ENCODE results near the gene MAN1C1. TPM values are rescaled to one million over a fixed set of nuclear protein-coding genes. Genes with fewer than 3 reads are reported as not detected.
A peak's percentile ranks its signal among the peaks of the same experiment; 100 is the strongest.

MAN1C1 gene
- total RNA-seq, 4 donors from 2014 or later, result 14.6 to 25.1 (median 17.5) TPM

DNA sequence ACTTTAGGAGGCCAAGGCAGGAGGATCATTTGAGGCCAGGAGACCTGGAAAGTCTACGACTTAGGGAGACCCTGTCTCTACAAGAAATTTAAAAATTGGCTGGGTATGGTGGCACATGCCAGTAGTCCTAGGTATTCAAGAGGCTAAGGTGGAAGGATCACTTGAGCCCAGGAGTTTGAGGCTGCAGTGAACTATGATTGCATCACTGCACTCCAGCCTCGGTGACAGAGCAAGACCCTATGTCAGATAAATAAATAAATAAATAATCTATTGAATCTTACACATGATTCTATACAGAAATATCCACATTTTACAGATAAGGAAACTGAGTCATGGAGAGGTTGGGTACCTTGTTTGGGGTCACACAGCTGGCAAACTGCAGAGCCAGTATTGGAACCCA lies 89.1 kb downstream of the MAN1C1 start:
- Histone ChIP-seq H3K9me3 (no peaks in the 10 kb centered on the region), H3K27ac (no peak overlapping the region), H3K36me3 (no peaks in the 10 kb centered on the region), H3K27me3 (no peaks in the 10 kb centered on the region), H3K4me1 (peaks cover 0 to 66% (median 25%) of the 10 kb centered on the region in 4 donors), H3K4me3 (no peak overlapping the region)
- 98 to 100% methylated on average over 2 of the region's 2 CpGs for WGBS, 2 donors
- TF ChIP-seq POLR2A (IDR thresholded peaks at IDR 0.05) (no peak), EP300 (IDR thresholded peaks at IDR 0.05) (no peak)
- TF ChIP-seq, protein P1, sequence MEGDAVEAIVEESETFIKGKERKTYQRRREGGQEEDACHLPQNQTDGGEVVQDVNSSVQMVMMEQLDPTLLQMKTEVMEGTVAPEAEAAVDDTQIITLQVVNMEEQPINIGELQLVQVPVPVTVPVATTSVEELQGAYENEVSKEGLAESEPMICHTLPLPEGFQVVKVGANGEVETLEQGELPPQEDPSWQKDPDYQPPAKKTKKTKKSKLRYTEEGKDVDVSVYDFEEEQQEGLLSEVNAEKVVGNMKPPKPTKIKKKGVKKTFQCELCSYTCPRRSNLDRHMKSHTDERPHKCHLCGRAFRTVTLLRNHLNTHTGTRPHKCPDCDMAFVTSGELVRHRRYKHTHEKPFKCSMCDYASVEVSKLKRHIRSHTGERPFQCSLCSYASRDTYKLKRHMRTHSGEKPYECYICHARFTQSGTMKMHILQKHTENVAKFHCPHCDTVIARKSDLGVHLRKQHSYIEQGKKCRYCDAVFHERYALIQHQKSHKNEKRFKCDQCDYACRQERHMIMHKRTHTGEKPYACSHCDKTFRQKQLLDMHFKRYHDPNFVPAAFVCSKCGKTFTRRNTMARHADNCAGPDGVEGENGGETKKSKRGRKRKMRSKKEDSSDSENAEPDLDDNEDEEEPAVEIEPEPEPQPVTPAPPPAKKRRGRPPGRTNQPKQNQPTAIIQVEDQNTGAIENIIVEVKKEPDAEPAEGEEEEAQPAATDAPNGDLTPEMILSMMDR (IDR thresholded peaks at IDR 0.05), result no peak
- no peak for DNase-seq (ENCODE audit: low spot score in 2 of 2)

DNA sequence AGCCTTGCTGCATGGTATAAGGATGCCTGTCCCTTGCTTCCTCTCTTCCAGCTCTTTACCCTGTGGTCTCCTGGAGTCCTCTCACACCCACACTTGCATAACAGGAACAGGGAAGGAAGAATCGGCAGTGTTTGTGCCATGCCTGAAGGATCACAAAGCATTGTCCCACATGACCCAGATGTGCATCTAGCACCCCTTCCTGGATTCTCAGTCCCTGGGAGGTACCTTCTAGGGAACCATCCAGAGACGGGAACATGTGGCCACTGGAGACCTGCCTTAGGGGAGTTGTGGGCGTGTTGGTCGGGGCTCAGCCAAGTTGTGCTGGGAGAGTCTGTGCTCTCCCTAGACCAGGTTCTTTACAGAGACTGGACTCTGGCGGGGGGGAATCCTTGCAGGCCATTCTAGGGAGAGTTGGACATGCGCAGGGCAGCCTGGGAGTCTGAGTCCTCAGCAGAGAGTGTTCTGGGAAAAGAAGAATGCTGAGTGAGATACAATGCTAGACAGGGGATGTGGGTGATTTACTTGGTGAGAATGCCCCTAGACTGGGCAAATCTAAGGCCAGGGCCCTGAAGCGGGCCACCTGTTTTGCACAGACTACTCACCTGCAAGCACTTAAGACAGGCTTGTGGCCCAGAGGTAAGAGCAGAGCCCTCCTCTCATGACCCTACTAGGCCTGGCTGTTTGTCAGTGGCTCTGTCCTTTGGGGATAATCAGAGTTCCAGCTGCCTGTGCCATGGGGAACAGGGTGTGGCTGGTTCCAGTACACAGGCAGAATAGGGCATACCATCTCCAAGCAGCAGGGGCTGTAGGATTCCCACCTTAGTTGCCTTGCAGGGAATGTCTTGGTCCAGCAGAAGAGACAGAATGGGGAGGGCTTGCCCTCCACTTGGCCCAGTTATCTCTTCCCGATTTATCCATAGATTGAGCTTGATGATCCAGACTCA lies 89.8 kb downstream of the MAN1C1 start:
- no peak for DNase-seq (ENCODE audit: low spot score in 2 of 2)
- 79 to 81% methylated on average over 8 of the region's 8 CpGs for WGBS, 2 donors
- H3K27ac ChIP-seq, result no peak overlapping the region

DNA sequence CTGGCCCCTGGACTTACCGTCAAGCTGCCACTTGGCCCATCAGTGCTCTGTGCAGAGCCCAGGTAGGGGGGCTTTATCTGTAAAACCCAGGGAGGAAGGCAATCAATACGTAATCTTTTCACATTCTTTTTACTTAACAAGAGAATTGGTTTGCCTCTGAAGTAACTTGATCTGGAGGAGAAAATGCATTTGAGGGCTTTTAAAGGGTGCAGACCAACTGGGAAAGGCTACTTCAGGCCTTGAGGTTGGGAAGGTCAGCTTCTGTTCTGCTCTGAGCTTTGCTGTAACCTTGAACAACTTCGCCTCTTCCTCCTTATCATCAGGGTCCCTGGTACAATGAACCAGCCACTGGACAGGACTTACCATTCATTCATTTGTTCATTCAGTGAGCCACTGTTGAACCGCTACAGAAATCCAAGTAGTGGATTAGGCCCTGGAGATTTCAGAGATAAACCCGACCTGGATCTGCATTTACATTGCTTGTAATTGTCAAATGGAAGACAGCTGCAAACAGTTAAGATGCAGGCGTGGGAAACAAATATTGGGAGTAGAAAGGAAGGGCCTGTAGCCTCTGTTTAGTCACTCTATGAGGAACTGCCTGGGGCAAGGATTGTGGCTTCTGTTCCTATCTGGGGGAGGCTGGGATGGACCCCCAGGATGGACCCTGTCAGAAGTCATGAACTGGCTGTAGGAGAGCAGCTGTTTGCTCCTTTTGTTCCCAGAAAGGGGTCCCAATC lies 90.9 kb downstream of the MAN1C1 start:
- H3K4me3 ChIP-seq, result no peak overlapping the region
- H3K27me3 ChIP-seq, result no peaks in the 10 kb centered on the region
- TF ChIP-seq, protein P1 (IDR thresholded peaks at IDR 0.05), result no peak
- no peak for TF ChIP-seq EP300 (IDR thresholded peaks at IDR 0.05)
- TF ChIP-seq POLR2A (IDR thresholded peaks at IDR 0.05), result no peak
- no peak for DNase-seq (ENCODE audit: low spot score in 2 of 2)
- H3K9me3 ChIP-seq, result no peaks in the 10 kb centered on the region
- H3K27ac ChIP-seq, result peak overlapping the region in 1 of 4 donors; percentile 39
- H3K36me3 ChIP-seq, result no peaks in the 10 kb centered on the region
- peaks cover 0 to 64% (median 21%) of the 10 kb centered on the region in 4 donors for H3K4me1 ChIP-seq
- WGBS, 2 donors, result 66 to 67% methylated on average over 6 of the region's 6 CpGs

More for the DNA sequence above, 89.8 kb downstream of the MAN1C1 start:
- TF ChIP-seq POLR2A (IDR thresholded peaks at IDR 0.05) (no peak), EP300 (IDR thresholded peaks at IDR 0.05) (peak in 1 of 2 donors; percentile 18)
- TF ChIP-seq, protein P1 (IDR thresholded peaks at IDR 0.05), result no peak
- no peaks in the 10 kb centered on the region for H3K27me3 ChIP-seq
- H3K36me3 ChIP-seq, result no peaks in the 10 kb centered on the region
- no peaks in the 10 kb centered on the region for H3K9me3 ChIP-seq
- peaks cover 0 to 66% (median 18%) of the 10 kb centered on the region in 4 donors for H3K4me1 ChIP-seq
- no peak overlapping the region for H3K4me3 ChIP-seq

DNA sequence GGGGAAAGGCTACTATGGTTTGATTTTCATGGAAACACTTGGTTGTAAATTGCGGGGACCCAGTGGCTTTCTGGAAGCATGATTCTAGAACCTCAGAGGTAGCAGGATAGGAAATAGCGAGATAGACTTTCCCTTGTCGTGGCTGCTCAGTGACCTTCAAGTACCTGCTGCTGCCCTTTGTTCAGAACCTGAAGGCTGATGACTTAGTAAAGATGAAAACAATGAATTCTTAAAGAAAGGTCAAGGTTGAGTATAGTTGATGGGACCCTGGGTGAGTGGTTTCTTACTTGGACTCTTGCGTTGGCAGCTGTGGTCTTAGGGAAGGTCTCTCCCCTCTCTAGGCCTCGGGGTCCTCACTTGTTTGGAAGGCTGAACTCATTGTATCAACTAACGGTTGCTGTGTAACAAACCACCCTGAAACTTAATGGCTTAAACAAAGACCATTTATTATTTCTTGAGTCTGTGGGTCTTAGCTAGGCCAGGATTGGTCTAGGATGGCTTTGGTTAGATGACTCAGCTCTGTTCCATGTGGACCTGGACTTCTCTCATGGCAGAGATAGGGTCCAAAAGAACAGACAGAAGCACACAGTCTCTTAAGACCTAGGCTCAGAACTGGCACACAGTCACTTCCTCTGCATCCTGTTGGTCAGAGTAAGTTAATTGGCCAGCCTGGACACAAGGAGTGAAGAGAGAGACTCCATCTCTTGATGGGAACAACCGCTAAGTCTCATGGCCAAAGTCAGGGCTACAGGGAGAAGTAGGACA lies 94.2 kb downstream of the MAN1C1 start:
- no peak for TF ChIP-seq POLR2A (IDR thresholded peaks at IDR 0.05)
- TF ChIP-seq, protein P1 (IDR thresholded peaks at IDR 0.05), result no peak
- TF ChIP-seq EP300 (IDR thresholded peaks at IDR 0.05), result no peak
- no peak overlapping the region for H3K27ac ChIP-seq
- peaks cover 0 to 43% (median 13%) of the 10 kb centered on the region in 4 donors for H3K4me1 ChIP-seq
- no peak for DNase-seq (ENCODE audit: low spot score in 2 of 2)
- H3K4me3 ChIP-seq, result no peak overlapping the region
- WGBS, 2 donors, result 83 to 85% methylated on average over 7 of the region's 7 CpGs
- no peaks in the 10 kb centered on the region for H3K9me3 ChIP-seq
- no peaks in the 10 kb centered on the region for H3K27me3 ChIP-seq
- H3K36me3 ChIP-seq, result no peaks in the 10 kb centered on the region
